DND-41 (cell line): ENCODE data around the gene DDIT3.

Experiments
- ATAC-seq: fragments of 200-7000 bp; cut with Tn5 transposase; 3 replicates; pipeline ENCODE4 v1.9.1; 2021; ENCODE audit warnings: low read depth; ENCODE audit not compliant: insufficient read depth
- DNase-seq: peaks from one replicate; pipeline ENCODE4 v3.0.0-alpha.2; 2020
- H2AFZ ChIP-seq: 2 replicates; pipeline ENCODE4 v1.6.0; 2012; ENCODE audit warnings: low read depth, low read length
- H3K27ac ChIP-seq: 2 replicates; pipeline ENCODE4 v1.5.1; 2012; ENCODE audit warnings: low read length, inconsistent platforms
- H3K27me3 ChIP-seq: fragments of 200-600 bp; sonication (generic); 2 replicates; pipeline ENCODE4 v1.6.0; 2012; ENCODE audit warnings: low read length, mild to moderate bottlenecking, inconsistent platforms; ENCODE audit not compliant: insufficient read depth, poor library complexity
- H3K36me3 ChIP-seq: 2 replicates; pipeline ENCODE4 v1.5.1; 2012; ENCODE audit warnings: low read length, inconsistent platforms; ENCODE audit not compliant: insufficient read depth
- H3K4me1 ChIP-seq: 2 replicates; pipeline ENCODE4 v1.5.1; 2012; ENCODE audit warnings: mild to moderate bottlenecking, low read length; ENCODE audit not compliant: insufficient read depth
- H3K4me2 ChIP-seq: 2 replicates; pipeline ENCODE4 v1.6.0; 2012; ENCODE audit warnings: mild to moderate bottlenecking, moderate library complexity, low read length, inconsistent platforms; ENCODE audit not compliant: insufficient read depth
- H3K4me3 ChIP-seq, 2 experiments: fragments of 200-600 bp in 1 of 2; shearing (Covaris generic) in 1 of 2; 2 replicates each; pipeline ENCODE4 v1.5.1; 2012 to 2016; ENCODE audit warnings: inconsistent platforms in 2 of 2, low read length in 2 of 2, mild to moderate bottlenecking in 2 of 2, low read depth in 1 of 2, moderate library complexity in 1 of 2
- H3K79me2 ChIP-seq: 2 replicates; pipeline ENCODE4 v1.6.0; 2012; ENCODE audit warnings: low read length, inconsistent platforms; ENCODE audit not compliant: insufficient read depth
- H3K9ac ChIP-seq: 2 replicates; pipeline ENCODE4 v1.6.0; 2012; ENCODE audit warnings: low read depth, mild to moderate bottlenecking, inconsistent platforms, low read length, moderate library complexity
- H3K9me3 ChIP-seq: 2 replicates; pipeline ENCODE4 v1.5.1; 2012; ENCODE audit warnings: low read length, moderate library complexity, mild to moderate bottlenecking, inconsistent platforms; ENCODE audit not compliant: insufficient read depth, severe bottlenecking
- H4K20me1 ChIP-seq: 2 replicates; pipeline ENCODE4 v1.6.0; 2012; ENCODE audit warnings: low read length; ENCODE audit not compliant: insufficient read depth
- CTCF ChIP-seq: IDR thresholded peaks from 2 replicates; pipeline ENCODE4 v1.5.1; 2012; ENCODE audit warnings: borderline replicate concordance, low read length, moderate library complexity, mild to moderate bottlenecking; ENCODE audit not compliant: poor library complexity, severe bottlenecking; ENCODE audit errors: extremely low read depth
- EZH2 ChIP-seq: IDR thresholded peaks from 3 replicates; pipeline ENCODE4 v1.6.1; 2012; ENCODE audit warnings: borderline replicate concordance, low read depth, mild to moderate bottlenecking, moderate library complexity, low read length, inconsistent platforms; ENCODE audit not compliant: severe bottlenecking

The DDIT3 gene

DNA sequence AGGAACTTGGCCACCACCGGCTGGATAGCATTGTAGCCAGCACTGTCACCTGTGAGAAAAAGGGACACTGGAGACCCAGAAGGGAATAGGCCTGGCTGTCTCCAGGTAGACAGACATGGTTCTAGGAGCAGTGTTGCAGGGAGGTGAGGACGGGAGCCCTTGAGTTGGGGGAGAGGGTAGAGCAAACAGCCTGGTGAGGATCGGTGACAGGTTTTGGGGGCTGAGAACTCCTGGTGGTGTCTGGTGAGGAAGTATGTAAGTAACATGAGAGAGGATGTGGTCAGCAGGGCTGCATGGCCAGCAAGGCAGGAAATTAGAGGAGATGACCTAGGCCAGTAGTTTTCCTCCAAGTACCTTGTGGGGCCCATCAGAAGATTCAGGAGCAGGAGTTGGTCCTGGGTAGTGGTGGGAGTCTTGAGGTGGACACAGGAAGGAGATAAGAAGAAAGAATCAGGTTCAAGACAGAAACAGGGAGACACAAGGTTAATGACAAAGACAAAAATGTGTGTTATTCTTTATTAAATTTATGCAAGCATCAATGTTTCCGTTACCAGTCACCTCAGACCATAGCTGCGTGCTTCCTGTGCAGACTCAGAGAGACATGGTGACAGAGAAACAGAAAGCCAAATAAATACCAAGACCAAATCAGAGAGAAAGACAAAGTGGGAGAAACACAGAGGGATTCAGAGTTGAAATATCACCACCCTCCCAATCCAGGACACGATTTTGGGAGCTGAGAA lies 40.8 kb downstream of the DDIT3 start, which contains the start of gene ARHGAP9:
TSS of gene ARHGAP9 (minus strand) at position 491 of the 740 bp plus-strand sequence. CDS start at position 31, 460 bp downstream.
- DNase-seq, result no peak
- Histone ChIP-seq H2AFZ (no peak within 1 kb of the TSS), H3K27me3 (no peaks in the 10 kb centered on the region)

GRCh38 chr12:57479043-57479375 lies 41.3 kb downstream of the DDIT3 start:
- Histone ChIP-seq H3K9ac (no peak overlapping the region), H3K36me3 (peaks cover 10% of the 10 kb centered on the region), H3K4me3 (no peak overlapping the region), H2AFZ (no peak overlapping the region), H3K27me3 (no peaks in the 10 kb centered on the region), H3K79me2 (peaks cover 14% of the 10 kb centered on the region), H4K20me1 (no peaks in the 10 kb centered on the region), H3K4me1 (peaks cover 31% of the 10 kb centered on the region), H3K4me2 (no peak overlapping the region), H3K9me3 (no peaks in the 10 kb centered on the region), H3K27ac (peak overlapping the region; percentile 91; the same call in 1 of the 2 replicates)
- DNase-seq, result no peak
- no peak for TF ChIP-seq CTCF
- no peak for TF ChIP-seq EZH2
- ATAC-seq, result no peak

More for the DNA sequence above, 40.8 kb downstream of the DDIT3 start, which contains the start of gene ARHGAP9:
- Histone ChIP-seq H3K9me3 (no peaks in the 10 kb centered on the region), H3K4me3 (no peak within 1 kb of the TSS), H3K27ac (peak within 1 kb of the TSS; percentile 91), H3K4me2 (no peak within 1 kb of the TSS), H3K79me2 (peaks cover 14% of the 10 kb centered on the region), H3K4me1 (peaks cover 31% of the 10 kb centered on the region), H4K20me1 (no peaks in the 10 kb centered on the region), H3K36me3 (peaks cover 7% of the 10 kb centered on the region), H3K9ac (no peak within 1 kb of the TSS)
- no peak for ATAC-seq
- TF ChIP-seq CTCF (no peak), EZH2 (no peak)

- Histone ChIP-seq H4K20me1 (no peaks in the 10 kb centered on the region), H3K4me3 (peak overlapping the region; percentile 39 to 74; a peak in 3 of 4 replicates), H2AFZ (peak overlapping the region; percentile 63), H3K9ac (peak overlapping the region; percentile 83), H3K4me2 (peak overlapping the region; percentile 90), H3K4me1 (peaks cover 31% of the 10 kb centered on the region), H3K36me3 (peaks cover 15% of the 10 kb centered on the region), H3K9me3 (no peaks in the 10 kb centered on the region), H3K79me2 (peaks cover 14% of the 10 kb centered on the region), H3K27me3 (no peaks in the 10 kb centered on the region), H3K27ac (peak overlapping the region; percentile 91)
- TF ChIP-seq CTCF (no peak), EZH2 (no peak)
- ATAC-seq (peak; percentile 81), DNase-seq (peak; percentile 68)
These were observed 42.3 kb downstream of the DDIT3 start for GRCh38 chr12:57477710-57478681.
